Retina (tissue), 1 donor: ENCODE data around the gene ALDH1A3.

Experiments
- DNase-seq: peaks from one replicate; pipeline ENCODE4 v3.0.0-alpha.2; 2016

Gene ALDH1A3

DNA sequence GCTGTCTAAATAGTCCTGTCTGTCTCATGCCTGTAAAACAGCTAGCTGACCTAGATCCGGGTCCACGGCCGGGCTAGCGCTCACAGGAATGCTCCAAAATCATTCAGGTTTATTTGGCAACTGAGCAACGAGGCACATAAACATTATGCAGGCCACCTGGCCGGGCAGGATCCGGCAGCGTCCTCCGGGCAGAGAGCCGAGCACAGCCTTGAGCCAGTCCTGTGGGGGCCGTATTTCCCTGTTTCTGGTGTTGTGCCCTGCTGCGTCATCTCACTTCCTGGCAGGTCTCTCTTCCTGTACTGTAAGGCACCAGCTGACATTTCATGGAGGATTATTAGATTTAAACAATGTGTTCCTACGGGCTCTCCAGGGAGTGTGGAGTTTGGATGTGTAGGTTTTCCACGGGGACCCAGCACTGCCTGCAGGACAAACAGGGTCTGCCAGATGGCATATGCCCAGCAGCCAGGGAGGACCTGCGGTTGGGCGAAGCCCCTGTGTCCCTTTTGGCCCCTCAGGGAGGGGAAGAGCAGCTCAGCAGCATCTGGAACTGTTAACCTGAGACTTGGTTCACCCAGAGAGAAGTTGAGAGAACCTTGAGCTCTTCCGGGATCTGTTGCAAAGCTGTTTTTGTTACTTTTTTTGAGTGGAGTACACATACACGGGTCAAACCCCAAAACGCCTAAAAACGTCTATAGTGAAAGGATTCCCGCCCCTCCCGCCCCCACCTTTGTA lies 23.0 kb downstream of the ALDH1A3 start:
- no peak for DNase-seq

DNA sequence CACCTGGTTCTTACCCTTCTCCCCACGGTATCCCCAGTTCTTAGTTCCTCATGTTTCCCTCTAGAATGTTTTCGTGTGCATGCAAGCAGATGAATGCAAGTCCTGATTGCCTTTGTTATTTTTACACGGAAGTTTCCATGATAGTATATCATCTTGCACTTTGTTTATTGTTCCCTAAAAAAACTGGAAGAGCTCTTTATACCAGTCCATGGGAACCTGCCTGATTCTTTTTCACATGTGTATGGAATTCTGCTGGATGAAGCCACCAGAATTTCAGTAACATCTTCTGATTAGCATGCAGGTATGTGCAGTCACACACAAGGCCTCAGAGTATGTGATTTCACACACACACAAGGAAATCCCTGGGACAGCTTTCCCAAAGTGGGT lies 23.5 kb downstream of the ALDH1A3 start:
- no peak for DNase-seq

DNA sequence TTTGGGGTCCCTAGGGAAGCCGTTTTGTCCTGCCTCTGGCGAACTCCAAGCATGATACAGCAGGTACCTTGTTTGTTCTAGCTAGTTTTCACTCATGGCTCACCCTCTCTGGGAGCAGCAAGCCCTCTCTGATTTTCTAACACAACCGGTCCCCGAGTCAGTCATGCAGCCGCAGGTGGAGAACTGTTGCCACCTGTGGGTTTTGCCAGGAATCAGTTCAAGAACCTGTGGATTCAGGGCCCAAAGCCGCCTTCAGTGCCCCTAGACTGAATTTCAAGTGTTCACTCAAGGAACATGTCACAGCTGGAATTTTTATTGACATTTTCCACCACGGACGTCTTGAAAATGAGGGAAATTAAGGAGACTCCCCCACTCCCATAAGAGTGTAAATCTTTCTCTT lies 26.2 kb downstream of the ALDH1A3 start:
- no peak for DNase-seq

DNA sequence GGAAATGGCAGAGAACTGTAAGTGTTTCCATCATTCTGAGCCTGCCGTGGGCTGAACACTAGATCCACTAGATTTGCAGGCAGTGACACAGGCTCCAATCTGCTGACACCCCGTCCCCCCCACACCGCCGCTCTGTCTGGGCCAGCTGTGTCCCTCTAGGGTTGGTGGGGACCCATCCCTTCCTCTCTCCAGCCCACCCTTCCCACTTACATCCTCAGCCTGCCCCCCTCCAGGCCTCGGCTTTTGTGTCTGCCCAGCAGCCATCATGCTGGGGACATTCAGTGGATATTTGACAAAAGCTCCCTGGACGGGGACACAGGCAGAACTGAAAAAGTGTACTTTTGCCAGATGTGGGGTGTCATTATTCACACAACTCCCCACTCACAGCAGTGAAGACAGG lies 28.8 kb downstream of the ALDH1A3 start:
- DNase-seq = no peak

DNA sequence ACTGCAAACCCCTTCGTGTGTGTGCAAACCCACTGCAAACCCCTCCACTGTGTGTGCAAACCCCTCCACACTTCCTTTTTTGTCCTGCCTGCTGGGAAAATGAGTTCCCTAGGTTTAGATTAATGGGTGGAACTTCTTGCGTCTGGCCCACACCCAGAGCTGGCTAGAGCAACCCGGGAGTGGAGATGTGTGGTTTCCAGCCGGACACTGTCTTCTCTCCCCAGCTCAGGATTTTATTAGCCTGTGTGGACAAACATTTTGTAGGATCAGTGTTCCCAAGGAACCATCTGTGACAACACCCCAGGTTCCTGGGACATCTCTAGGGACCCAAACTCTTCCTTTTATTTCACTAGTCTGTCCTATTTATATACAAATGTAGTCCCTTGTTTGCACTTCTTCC lies 29.9 kb downstream of the ALDH1A3 start:
- no peak for DNase-seq

DNA sequence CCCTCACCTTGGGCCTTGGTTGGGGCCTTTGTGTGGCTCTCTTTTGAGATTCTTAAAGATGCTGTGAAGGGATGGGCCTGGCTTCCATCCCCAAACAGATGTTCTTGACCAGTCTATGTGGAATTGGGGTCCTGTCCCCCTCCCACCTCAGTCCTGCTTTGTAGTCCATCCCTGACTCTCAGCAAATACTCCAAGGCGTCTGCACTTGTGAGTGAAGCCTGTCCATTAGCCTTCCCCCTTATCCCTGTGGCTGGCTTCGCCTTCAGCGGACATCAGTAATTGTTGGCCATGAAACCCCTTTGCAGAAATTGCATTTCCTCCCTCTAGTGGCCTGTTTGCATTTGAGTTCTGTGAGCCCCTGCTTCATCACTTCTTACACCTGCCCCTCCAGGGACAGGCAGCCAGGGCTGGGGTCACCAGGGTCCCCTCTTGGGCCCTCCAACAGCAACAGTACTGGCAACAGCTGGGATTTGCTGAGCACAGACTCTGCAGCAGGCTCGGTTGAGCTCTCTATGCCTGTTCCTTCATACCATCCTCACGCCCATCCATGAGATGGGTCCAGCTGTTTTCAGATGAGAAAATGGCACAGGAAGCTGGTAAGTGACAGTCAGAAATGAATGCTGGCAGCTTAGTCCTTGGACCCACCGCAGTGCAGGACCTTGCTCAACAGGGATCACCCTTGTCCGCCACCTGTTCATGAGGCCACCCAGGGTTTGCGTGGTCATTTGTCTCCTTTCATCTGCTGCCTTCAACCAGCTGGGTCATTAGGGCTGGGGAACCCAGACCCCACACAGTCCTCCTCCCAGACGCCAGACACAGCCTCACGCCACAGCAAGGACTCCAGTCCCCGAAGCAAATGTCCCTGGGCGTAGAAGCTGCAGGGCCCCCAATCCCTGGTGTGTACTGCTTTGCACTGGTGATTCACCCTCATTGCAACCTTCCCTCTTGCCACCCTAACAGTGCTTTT lies 30.6 kb downstream of the ALDH1A3 start:
- DNase-seq = no peak

DNA sequence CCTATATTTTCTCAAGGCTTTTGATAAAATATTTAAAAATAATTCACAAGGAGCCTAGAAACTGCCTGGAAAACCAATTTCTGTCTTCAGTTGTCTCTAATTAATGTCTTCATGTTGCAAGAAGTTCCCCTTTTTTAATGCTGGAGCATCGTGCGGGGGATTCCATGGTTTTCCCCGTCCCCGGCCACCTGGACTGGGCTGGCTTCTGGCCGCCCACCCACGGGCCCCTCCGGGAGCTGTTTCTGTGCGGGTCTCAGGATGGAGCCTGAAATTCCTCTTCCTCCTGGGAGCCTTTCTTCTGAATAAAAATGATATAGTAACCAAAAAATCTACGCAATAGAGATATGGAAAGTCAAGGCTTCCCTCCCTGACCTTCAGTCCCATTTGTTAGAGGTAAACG lies 31.5 kb downstream of the ALDH1A3 start:
- DNase-seq = no peak

DNA sequence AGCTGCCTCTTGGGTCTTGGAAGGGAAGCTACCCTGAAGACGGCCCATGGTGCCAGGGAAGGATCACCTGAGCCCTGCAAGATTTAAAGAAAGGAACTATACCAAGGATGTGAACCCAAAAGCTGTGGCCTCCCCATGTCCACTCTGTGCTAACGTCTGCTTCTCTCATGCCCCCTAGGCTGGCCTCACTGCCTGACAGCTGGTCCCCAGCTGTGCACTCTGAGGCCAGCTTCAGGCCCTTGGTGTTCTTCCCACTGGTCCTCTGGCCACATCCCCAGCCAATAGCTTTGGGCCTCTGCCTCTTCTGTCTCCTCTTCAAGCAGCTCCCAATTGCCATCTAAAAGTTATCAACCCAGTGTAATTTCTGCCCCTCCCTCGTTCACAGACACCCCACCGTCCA lies 34.3 kb downstream of the ALDH1A3 start:
- no peak for DNase-seq

DNA sequence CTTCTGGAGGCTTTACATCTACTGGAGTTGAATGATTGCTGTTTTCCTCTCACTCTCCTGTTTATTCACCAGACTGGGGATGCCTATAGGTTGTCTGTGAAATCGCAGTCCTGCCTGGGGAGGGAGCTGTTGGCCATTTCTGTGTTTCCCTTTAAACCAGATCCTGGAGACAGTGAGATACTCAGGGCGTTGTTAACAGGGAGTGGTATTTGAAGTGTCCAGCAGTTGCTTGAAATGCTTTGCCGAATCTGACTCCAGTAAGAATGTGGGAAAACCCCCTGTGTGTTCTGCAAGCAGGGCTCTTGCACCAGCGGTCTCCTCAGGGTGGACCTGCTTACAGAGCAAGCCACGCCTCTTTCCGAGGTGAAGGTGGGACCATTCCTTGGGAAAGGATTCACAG lies 35.2 kb downstream of the ALDH1A3 start:
- no peak for DNase-seq

DNA sequence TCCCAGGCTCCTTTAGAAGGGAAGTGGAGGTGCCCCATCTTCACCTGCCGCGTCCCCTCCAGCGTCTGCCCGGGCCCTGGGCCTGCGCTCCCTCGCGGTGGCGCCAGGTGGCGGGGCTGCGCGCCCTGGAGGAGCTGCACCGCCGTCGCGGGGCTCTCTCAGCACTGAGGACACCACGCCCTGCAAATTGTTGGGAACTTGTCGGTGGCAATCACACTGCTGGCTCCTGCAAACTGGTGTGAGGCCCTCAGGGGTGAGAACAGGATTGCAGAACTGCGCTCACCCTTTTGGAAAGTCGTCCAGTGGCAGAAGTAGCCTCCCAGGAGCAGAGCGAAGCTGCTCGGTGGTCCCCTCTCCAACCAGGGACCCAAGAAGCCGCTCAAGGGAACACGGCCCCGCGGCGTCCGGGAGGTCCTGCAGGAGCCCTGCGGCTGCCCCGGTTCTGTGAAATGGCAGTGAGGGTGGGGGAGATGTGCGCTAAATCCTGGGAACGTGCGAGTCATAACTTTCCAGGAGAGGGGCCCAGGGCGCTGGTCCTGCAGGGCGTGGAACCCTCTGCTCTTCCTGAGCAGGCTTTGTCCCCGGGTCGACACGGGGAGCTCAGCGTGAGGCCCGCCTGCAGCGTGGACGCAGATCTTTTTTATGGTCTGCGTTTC lies 38.5 kb downstream of the ALDH1A3 start:
- DNase-seq = peak; percentile 88

DNA sequence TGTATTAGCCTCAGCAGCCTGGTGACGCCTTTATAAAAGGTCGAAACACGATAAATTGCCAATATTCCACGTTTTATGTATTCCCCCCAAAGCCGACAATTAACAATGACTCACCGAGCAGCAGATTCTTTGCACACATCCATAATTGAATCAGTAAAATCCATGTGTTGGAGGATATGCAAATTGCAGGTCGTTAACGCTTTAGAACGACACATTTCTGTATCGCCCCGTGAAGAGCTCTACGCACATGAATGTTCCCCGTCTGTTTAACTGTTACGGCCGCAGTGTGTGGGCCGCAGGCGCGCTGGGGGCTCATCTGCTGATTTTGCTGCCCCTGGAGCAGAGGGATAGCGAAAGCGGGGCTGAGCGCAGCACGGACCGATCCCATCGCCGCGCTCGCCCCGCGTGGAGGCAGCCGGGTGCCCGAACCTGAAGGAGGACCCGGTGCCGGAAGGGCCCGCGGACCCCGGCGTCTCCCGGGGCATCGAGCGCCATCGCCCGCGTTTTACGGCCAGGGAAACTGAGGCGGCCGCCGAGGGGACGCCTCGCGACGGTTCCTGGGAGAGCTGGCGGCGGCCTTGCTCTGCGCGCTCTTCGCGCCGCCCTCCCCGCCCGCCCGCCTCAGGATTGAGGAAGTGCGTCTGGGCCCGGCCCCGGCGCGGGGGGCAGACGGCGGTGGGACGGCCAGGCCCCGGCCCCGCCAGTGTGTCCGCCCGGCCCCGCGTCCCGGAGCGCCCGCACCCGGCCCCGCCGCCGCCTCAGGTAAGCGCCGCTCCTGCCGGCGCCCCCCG lies 39.3 kb downstream of the ALDH1A3 start, which contains the start of gene LRRK1:
LRRK1 (plus strand) TSS at position 668 of the 791 bp plus-strand sequence. CDS start 5,276 bp downstream, outside the sequence.
- DNase-seq = peak; percentile 81

DNA sequence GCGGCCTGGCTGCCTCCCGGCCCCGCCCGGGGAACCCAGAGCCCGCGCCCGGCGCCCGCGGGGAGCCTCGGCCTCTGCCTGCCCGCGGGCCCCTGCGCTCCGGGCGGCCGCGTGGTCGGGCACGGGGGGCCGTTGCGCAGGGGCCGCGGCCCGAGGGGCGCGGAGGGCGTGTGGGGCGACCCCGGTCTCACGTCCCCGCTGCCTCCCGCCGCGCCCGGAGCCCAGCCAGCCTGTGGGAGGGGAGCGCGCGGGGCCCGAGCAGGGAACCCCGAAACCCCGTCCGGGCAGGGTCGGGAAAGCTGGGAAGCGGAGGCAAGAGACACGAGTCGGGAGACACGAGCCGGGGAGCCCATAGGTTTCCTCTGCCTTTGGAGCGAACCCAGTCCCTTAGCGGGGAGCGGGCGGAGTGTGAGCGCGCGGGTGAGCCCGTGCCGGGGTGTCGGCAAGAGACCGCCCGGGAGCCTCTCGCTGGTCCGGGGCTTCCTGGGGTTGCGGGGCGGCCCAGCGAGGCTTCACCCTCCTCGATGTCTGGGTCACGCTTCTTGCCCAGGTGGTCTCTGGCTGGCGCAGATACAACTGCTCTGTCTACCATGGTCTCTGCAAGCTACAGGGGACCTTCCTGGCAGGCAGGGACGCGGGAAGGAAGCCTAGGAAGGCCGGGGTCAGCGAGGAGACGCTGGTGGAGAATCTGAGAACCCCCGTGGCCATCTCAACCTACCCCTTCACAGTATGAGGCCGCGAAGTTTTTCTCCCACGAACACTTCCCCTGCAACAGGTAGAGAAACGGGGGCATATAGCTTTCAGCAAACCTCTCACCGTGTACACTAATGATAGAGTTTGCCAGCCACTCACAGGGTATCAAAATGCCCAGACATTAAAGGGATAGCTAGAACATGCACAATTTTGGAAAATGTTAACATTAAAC lies 40.1 kb downstream of the ALDH1A3 start:
- DNase-seq = peak; percentile 63

DNA sequence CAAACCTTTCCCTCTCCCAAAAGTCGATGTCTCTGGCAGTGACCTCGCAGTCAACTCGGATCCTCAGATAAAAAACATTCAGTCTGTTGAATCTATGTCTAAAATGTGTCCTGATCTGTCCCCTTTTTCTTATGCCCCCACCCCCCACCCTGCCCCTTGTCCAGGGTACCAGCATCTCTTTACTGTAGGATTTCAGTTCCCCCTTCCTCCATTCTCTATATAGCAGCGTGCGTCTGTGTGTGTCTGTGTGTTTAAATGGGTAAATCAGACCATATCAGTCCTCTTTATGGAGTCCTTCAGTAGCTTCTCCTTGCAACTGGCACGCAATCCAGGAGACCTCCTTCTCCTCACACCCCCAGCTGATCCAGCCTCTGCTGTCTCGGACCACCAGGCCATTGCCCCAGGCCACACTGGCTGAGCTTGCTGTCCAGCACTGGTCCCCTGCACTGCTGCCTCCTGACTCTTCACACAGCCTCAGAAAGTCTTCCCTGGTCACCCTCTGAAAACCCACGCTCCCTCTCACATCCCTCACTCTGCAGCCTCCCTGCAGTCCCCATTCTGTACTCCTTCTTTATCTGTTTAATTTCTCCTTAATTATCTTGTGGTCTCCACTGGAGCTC lies 41.0 kb downstream of the ALDH1A3 start:
- DNase-seq = no peak

DNA sequence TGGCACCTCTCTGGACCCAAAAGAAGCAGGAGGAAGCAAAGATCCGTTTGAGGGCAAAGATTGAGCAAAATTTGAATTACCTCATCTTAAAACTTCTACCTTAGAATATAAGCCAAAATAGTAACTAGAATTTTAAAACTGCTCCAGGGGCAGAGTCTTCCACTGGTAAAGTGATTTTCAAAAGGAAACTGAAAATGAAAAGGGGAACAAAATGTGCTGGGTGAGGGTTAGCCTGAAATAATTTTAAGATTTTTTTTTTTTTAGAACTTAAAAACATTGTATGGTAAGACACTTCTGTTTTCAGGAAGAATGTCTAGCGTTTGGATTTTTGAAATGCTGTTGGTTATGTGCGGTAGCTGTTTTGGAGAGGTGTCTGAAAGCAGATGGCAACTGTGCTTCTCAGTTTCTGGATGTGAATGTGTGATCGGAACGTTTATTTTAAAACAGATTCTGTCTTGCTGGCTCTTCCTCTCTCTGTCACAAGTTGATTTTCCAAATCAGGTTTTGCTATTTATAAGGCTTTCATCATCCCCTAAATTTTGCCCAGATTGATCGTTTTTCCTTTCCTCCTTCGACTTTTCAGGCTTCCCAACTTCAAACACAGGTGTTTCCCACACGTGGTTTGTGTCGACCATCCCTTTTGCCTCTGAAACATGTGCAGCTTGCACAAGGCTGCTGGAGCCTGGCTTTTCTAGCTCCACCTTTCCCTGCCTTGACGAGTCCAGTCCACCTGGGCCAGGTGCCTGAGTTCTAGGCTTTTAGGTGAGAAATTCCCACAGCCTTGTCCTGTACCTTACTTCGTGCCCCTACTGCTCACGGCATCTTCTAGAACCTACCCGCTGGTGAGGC lies 42.8 kb downstream of the ALDH1A3 start:
- DNase-seq = no peak

DNA sequence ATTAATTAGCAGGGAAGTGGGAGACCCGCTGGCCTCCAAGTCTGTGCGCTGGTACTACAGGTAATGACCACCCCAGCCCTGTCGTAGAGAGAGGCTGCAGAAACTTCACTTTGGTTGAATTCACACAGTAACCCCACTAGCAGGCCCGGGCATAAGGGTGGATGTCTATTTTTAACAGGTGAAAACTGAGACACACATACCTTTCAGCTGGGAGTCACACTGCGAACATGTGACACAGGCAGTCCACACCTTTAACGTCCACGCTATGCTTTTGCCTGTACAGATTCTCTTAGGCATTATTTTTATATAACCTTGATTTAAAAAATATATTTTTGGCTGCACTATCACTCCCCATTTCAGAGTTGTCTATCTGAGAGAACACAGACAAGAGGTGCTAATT lies 43.4 kb downstream of the ALDH1A3 start:
- no peak for DNase-seq

DNA sequence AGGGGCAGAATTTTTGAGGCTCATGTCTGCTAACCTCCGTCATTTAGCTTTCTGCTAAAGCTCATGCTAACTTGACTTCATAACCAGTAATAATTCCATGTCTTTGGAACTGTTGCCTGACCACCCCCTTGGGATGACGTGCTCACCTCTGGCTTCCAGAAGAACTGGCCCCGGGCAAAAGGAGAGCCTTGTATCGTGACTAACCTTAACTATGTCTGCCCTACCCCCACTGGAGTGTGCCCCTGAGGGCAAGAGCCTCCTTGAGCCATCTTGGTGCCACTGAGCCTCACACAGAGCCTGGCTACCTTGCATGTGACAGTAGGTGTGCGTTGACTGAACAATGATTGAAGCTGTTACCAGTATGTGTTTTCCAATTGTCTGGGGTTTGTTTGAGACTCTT lies 44.3 kb downstream of the ALDH1A3 start:
- DNase-seq = no peak

DNA sequence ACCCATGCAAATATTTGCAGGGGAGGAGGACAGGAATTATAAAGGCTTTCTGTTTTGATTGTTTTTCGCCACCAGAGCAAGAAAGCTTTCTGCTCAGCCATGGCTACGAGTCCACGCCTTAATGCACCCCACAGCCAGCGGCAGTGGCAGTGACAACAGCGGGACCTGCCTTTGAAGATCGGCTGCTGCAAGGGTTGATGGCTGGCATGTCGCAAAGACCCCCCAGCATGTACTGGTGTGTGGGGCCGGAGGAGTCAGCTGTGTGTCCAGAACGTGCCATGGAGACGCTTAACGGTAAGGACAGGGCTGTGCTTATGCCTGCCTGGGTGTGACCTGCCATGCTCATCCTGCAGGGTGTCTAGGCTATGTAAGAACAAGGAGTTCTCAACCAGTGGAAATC lies 44.8 kb downstream of the ALDH1A3 start:
- DNase-seq = peak; percentile 4

DNA sequence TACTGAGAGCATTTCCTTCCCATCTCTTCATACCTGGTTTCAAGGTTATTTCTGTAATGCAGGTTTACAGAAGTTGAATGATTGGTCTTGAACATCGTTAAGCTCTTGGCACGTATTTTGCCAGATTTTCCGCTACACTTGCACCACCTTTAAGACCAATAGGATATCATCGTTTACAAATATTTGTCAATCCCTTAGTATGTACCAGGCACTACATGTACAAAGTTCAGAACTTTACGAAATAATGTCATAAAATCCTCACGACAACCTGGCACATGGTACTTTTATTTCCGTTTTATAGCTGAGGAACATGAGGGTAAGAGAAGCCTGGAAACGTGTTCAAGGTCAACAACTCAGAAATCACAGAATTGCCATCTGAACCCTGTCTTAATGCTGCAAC lies 45.8 kb downstream of the ALDH1A3 start:
- DNase-seq = no peak

DNA sequence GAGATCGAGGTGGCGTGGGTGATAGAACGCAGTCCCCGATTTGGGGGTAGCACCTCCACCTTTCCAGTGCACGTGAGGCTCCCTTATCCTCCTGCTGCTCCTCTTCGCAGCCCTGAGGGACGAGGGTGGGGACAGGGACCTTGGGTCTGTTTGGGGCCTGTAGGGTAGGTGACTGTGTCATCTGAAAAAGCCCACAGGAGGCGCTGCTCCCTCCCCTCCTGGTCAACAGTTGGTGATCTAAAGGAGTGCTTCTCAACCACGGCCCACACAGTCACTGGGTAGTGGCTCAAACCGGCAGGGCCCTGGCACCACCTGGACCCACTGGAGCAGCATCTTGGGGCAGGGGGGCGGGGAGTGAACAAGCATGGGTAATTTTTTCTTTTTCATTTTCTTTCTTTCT lies 46.6 kb downstream of the ALDH1A3 start:
- no peak for DNase-seq
